ENCODE data around the gene RALGPS1.

Gene RALGPS1

DNA sequence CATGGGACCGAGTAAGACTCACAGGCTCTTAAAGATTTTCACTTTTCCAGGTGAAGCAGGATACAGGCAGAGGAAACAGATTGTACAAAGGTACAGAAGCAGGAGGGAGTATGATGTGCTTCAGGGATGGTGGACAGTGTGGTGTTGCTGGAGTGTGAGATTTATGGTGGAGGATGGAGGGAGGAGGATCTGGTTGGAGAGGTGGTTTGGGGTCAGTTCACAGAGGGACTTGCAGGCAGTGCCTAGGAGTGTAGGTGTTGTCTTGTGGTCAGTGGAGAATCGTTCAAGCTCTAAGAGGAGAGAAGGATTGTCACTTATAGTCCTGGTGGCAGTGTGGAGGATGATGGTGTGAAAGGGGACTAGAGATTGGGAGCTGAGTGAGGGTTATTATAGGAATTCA, 11.8 kb downstream of the RALGPS1 start:
- TF ChIP-seq CTCF (IDR thresholded peaks at IDR 0.05), result no peak

- no peak for TF ChIP-seq CTCF (IDR thresholded peaks at IDR 0.05)
Observed at GRCh38 chr9:126927419-126927818, 12.8 kb downstream of the RALGPS1 start.

- TF ChIP-seq CTCF (IDR thresholded peaks at IDR 0.05), result no peak
Observed at GRCh38 chr9:126932871-126933321, 18.3 kb downstream of the RALGPS1 start.

DNA sequence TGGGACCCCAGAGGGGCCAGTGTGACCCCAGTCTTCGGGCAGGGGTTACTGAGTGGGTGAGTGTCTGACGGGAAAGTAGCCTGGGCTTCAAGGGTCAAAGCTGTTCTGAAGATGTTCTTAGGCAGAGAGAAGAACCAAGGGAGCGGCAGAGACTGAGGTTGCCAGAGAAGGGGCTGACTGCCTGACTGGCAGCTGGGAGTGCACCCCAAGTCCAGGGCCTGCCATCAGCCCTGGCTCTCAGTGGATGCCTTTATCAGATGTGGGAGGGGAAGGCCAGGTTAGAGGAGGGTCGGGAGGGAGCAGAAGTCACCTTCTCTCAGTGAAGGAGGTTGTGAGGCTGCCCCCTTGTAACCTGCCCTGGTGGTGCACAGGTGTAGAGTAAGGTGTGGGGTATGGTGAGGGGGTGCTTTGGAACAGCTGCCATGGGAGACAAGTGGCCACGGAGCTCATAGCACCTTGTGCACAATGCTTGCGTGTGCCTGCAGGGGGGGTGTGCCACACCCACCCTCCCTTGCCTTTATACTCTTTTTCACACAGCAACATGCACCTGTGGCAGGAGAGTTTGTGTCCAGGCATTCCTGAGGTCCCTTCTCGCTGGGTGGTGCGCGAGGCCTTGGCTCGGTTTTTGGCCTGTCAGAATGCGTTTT, 18.9 kb downstream of the RALGPS1 start:
- no peak for TF ChIP-seq CTCF (IDR thresholded peaks at IDR 0.05)

DNA sequence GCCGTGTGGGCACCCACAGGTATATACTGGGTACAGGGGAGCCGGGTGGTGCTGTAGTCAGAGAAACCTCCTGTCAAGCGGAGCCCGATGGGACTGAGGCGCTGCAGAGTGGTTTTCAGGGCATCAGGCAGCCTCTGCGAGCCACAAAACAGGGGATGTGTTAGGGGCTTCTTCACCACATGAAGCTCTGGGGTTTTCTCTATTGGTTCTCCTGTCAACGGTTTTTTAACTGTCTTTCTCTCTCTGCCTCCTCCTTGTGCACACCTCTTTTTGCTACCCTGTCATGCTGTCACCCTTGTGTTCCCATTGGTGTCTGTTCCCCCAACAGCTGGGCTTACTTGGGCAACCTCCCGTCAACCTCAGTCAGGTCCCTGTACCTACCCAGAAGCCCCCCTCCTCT, 19.9 kb downstream of the RALGPS1 start:
- TF ChIP-seq CTCF (IDR thresholded peaks at IDR 0.05), result no peak

- no peak for TF ChIP-seq CTCF (IDR thresholded peaks at IDR 0.05)
Observed at GRCh38 chr9:126935630-126936029, 21.0 kb downstream of the RALGPS1 start.

DNA sequence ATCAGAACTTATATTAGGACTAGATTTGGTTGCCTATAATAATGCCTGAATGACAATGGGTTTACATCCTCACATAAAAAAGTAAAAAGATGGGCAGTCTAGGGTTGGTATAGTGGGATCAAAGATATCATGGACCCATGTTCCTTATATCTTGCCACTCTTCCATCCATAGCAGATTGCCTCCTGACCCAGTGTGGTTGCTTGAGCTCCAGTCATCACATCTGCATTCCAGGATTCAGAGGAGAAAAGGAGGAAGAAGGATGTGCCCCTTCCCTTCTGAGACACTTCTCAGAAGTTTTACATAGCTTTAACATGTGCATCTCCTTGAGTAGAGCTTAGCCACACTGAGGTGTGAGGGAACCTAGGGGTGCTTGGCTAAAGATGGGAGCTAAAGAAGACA, 22.9 kb downstream of the RALGPS1 start:
- TF ChIP-seq CTCF (IDR thresholded peaks at IDR 0.05), result no peak

DNA sequence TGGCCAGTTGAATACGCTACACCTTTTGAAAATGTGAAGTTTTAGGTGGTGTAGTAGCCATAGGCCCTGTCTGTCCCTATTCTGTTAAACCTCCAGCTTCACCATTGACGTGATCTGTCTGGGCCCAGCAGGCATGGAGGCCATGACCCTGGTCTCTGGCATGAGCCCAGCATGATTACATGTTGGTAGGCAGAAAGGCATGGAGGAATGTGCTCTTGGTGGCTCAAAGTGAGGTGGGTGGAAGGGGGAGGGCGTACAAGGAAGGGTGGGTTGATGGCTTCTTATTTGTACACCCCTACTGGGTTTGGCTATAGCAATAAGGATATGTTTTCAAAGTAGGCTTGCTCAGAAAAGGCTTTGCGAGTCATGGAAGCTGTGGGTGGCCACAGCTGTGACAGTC, 23.7 kb downstream of the RALGPS1 start:
- no peak for TF ChIP-seq CTCF (IDR thresholded peaks at IDR 0.05)
